Stimulated activated CD8-positive, alpha-beta memory T cell treated with anti-CD3 and anti-CD28 coated beads, Interleukin-2, amount 100 ng/mL, for 1 hour (primary cell): ENCODE measurements around the gene RAB3C.
"Not testable (repeated sequence)": the region's sequence is repeated elsewhere in the genome, so short reads cannot be mapped to it uniquely, and the experiment has no call there.

Experiments used
- DNase-seq, 2 donors: peaks; one replicate each; pipeline ENCODE4 v3.0.0-alpha.2; 2020; ENCODE audit warnings: low read depth in 2 of 2

RAB3C gene, protein sequence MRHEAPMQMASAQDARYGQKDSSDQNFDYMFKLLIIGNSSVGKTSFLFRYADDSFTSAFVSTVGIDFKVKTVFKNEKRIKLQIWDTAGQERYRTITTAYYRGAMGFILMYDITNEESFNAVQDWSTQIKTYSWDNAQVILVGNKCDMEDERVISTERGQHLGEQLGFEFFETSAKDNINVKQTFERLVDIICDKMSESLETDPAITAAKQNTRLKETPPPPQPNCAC

GRCh38 chr5:58582803-58583491, at the start of gene RAB3C:
RAB3C (plus strand) TSS chr5:58583075; CDS start chr5:58583209, 134 bp downstream.
- DNase-seq: no peak

GRCh38 chr5:58541935-58542334, 40.9 kb upstream of the RAB3C start:
- not testable (repeated sequence) for DNase-seq

DNA sequence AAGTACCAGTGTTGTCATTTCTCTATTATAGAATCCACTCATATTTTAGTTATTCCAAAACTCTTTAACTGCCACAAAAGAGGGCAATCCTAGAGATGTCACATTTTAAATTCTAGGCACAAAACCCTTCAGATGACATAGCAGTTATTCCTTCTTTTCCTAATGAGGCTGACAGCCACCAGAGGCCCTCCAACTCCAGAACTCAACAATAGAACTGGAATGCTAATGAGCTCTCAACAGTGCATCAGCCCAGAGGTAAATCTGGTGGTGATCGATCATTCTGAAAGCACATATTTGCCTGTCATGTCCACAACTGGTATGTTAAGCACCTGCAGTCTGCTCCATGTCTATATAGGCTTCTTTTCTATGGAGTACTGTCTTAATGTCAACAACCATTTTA, 40.2 kb upstream of the RAB3C start:
- DNase-seq: no peak

DNA sequence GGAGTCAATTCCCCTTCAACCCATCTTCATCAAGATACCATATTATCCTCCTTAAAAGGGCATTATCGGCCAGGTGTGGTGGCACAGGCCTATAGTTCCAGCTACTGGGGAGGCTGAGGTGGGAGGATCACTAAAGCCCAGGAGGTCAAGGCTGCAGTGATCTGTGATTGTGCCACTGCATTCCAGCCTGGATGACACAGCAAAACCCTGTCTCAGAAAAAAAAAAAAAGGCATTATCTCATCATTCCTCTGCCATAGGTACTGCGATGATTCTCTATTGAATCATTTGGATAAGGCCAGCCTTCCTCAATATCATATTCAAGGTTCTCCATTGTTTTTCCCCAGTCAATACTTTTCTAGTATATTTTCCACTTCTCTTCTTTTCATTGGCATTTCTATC, 39.2 kb upstream of the RAB3C start:
- DNase-seq: no peak

DNA sequence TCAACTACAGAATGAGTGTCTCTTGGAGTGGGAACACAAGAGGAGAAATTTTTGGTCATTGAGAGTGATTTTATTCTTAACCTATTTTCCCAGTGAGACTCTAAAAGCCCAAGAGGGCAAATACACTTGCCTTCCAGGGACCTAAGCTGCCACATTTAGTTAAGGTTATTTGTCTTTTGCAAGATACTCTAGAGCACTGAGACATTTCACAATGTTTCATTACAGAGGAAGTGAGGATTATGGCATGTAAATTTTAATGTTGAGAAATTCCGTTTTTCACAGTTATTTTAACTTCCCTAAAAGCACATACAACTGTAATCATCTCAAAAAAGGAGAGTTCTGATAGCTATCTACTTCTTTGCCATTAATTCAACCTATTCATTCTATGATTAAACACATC, 38.7 kb upstream of the RAB3C start:
- DNase-seq: no peak

GRCh38 chr5:58544926-58545325, 37.9 kb upstream of the RAB3C start:
- no peak for DNase-seq

DNA sequence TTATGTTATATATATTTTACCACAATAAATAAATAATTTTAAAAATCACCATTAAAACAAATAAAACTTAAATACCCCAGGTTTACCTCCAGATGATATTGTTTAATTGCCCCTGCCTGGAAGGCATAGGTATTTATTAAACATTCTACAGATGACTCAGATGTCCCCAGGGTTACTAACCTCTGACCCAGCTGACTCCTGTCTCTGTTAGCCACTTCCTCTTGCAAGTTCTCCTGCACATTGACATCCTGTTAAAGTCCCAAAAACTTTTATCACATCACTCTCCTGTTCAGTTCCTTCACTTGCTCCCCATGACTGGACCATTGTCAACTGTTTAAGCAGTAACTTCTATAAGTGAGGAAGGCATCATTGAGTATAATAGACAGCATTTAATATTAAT, 37.0 kb upstream of the RAB3C start:
- DNase-seq: no peak

GRCh38 chr5:58548068-58548467, 34.8 kb upstream of the RAB3C start:
- no peak for DNase-seq

DNA sequence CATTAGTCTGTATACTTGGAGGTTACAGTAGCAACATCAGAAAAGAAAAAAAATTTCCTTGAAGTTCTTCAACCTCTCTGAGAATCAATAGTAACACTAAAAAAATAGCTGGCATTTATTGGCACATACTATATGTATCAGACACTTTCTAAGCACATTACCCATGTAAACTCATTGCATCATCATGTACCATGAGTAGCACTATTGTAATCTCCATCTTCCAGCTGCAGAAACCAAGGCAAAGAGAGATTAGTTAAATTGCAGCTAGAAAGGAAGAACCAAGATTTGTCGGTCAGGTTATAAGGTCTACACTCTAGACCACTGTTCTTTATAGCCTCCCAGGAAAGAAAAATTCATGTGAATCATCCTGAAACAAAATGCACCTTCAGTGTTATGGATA, 31.4 kb upstream of the RAB3C start:
- DNase-seq: no peak

GRCh38 chr5:58557665-58558338, 25.1 kb upstream of the RAB3C start:
- DNase-seq: not testable (repeated sequence)

DNA sequence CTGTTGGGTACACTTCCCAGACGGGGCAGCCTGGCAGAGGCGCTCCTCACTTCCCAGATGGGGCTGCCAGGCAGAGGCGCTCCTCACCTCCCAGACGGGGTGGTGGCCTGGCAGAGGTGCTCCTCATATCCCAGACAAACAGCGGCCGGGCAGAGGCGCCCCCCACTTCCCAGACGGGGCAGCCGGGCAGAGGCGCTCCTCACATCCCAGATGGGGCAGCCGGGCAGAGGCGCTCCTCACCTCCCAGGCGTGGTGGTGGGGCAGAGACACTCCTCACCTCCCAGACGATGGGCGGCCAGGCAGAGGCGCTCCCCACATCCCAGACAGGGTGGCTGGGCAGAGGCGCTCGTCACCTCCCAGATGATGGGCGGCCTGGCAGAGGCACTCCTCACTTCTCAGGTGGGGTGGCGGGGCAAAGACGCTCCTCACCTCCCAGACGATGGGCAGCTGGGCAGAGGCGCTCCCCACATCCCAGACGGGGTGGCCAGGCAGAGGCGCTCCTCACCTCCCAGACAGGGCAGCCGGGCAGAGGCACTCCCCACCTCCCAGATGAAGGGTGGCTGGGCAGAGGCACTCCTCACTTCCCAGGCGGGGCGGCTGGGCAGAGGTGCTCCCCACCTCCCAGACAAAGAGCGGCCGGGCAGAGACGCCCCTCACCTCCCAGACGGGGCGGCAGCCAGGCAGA, 19.7 kb upstream of the RAB3C start:
- DNase-seq: not testable (repeated sequence)

GRCh38 chr5:58564043-58564832, 18.6 kb upstream of the RAB3C start:
- not testable (repeated sequence) for DNase-seq

DNA sequence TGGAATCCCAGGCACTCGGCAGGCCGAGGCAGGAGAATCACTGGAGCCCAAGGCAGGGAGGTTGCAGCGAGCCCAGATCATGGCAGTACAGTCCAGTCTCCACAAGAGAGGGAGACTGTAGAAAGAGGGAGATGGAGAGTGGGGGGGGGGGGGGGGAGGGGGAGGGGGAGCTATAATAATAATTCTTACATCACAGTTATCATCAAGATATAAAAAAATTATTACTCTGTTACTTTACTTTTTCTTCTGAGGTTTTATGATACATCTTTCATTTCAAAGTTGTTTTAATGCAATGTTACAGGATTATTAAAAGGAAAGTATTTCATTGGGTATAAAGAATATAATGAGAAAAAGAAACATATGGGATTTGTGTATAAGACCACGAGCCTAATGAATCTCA, 17.8 kb upstream of the RAB3C start:
- DNase-seq: no peak

GRCh38 chr5:58571501-58571900, 11.4 kb upstream of the RAB3C start:
- DNase-seq: no peak

GRCh38 chr5:58572973-58573372, 9.9 kb upstream of the RAB3C start:
- not testable (repeated sequence) for DNase-seq

- DNase-seq: no peak
Observed at GRCh38 chr5:58579781-58580180, 3.1 kb upstream of the RAB3C start.

DNA sequence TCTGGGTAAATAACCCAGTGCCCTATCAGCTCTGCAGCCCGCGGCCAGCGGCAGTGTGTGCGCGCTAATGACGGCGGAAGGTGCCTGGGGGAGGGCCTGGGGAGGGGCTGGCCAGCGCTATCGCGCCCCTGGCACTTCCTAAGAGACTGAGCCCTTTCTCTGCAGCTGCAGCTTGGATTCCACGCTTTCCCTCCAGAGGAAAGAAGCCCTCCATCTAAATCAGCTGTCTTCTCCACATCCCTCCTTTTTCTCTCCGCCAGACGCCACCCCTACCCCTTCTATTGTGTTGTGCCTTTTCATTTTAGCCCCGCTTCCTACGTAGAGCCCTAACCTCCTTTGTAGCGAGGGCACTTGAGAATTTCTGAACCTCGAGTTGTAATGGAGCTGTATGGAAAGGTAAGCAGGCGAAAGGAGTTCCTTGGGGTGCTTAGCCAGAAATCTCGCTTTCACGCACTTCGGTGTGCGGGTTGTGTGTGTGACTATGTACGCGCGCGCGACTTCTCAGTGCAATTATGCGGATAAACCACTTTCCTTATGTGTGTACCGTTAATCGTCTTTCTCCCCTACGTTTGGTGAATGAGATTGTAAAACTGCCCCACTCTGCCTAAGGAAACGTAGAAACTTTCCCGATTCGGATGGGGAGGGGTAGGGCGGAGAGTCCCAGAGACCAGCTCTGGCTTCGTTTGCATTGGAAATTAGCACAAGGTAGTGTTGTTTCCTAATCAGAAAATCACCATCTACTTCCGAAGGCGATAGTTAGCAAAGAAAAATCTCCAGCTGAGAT, 664 bp upstream of the RAB3C start:
- no peak for DNase-seq

- no peak for DNase-seq
Observed at GRCh38 chr5:58595952-58596351, 13.1 kb downstream of the RAB3C start.

DNA sequence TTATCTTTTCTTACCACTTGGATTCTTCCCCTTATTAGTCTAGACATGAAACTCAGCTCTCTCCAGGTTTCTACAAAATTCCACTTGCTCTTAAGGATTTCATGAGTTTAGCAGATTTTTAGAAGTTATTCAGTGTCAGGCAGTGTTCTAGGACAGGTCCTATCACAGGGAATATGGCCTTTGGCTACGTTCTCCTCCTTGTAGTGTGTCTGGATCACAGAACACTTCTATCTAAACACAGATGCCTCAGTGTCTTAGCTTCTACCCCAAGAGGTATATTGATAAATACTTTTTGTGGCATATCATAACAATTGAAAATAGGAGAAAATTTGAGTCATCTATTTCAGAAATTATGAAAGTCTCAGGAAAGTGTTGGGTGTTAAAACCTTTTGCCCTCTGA, 15.6 kb downstream of the RAB3C start:
- no peak for DNase-seq

DNA sequence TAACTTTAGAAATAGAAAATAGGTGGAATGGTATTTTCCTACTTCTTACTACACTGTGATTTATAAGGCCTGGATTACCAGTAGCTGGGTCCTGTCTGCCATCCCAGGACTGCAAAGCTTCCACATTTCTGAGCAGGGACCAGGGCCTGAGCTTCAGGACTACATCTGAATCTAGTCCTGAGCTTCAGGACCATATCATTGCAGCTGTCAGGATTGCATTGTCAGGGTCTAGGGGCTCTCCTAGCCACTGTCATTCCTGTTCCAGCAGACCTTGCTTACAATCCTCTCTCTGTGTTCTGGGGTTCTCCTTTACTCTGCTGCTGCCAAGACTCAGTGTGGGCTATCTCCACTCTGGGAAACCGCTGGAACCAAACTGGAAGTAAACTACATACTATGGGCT, 16.3 kb downstream of the RAB3C start:
- no peak for DNase-seq

- DNase-seq: not testable (repeated sequence)
Observed at GRCh38 chr5:58600613-58601012, 17.7 kb downstream of the RAB3C start.
